Measurements from ENCODE around the gene ANTXR1. TPM values are rescaled to one million over a fixed set of nuclear protein-coding genes. Genes with fewer than 3 reads are reported as not detected.
A peak's percentile ranks its signal among the peaks of the same experiment; 100 is the strongest.

ANTXR1 gene
- total RNA-seq, 1 donor from 2014 or later: 26.5 TPM

- DNase-seq (ENCODE audit: low read depth): no peak
Observed at GRCh38 chr2:69133898-69134297, 120.9 kb downstream of the ANTXR1 start.

- no peak for DNase-seq (ENCODE audit: low read depth)
Observed at GRCh38 chr2:69134306-69134945, 121.4 kb downstream of the ANTXR1 start.

GRCh38 chr2:69138247-69138772 is 125.3 kb downstream of the ANTXR1 start:
- peak; percentile 84 for DNase-seq (ENCODE audit: low read depth)

GRCh38 chr2:69138793-69139459 is 125.9 kb downstream of the ANTXR1 start:
- DNase-seq (ENCODE audit: low read depth): peak; percentile 89

- no peak for DNase-seq (ENCODE audit: low read depth)
Observed at GRCh38 chr2:69139778-69140670, 127.0 kb downstream of the ANTXR1 start.

GRCh38 chr2:69141061-69141460 is 128.1 kb downstream of the ANTXR1 start:
- no peak for DNase-seq (ENCODE audit: low read depth)

GRCh38 chr2:69143748-69144360 is 130.9 kb downstream of the ANTXR1 start:
- DNase-seq (ENCODE audit: low read depth): peak; percentile 20

- DNase-seq (ENCODE audit: low read depth): no peak
Observed at GRCh38 chr2:69145204-69145603, 132.2 kb downstream of the ANTXR1 start.

GRCh38 chr2:69147841-69148533 is 135.0 kb downstream of the ANTXR1 start:
- DNase-seq (ENCODE audit: low read depth): no peak

GRCh38 chr2:69149631-69150215 is 136.7 kb downstream of the ANTXR1 start:
- DNase-seq (ENCODE audit: low read depth): peak; percentile 35

- DNase-seq (ENCODE audit: low read depth): no peak
Observed at GRCh38 chr2:69151931-69152330, 139.0 kb downstream of the ANTXR1 start.

- DNase-seq (ENCODE audit: low read depth): no peak
Observed at GRCh38 chr2:69152847-69153583, 140.0 kb downstream of the ANTXR1 start.

- DNase-seq (ENCODE audit: low read depth): peak; percentile 22
Observed at GRCh38 chr2:69154106-69154505, 141.1 kb downstream of the ANTXR1 start.

- no peak for DNase-seq (ENCODE audit: low read depth)
Observed at GRCh38 chr2:69156624-69157023, 143.6 kb downstream of the ANTXR1 start.

- DNase-seq (ENCODE audit: low read depth): no peak
Observed at GRCh38 chr2:69157441-69157840, 144.5 kb downstream of the ANTXR1 start.

- no peak for DNase-seq (ENCODE audit: low read depth)
Observed at GRCh38 chr2:69159986-69160385, 147.0 kb downstream of the ANTXR1 start.

GRCh38 chr2:69162057-69162456 is 149.1 kb downstream of the ANTXR1 start:
- no peak for DNase-seq (ENCODE audit: low read depth)

GRCh38 chr2:69163109-69163508 is 150.1 kb downstream of the ANTXR1 start:
- peak; percentile 91 for DNase-seq (ENCODE audit: low read depth)

GRCh38 chr2:69163556-69163955 is 150.6 kb downstream of the ANTXR1 start:
- no peak for DNase-seq (ENCODE audit: low read depth)

Data from renal cortical epithelial cell (primary cell).